HG03159 (cell line): Measurements from ENCODE around the gene ATP13A4.
"Not testable (repeated sequence)": the region's sequence is repeated elsewhere in the genome, so short reads cannot be mapped to it uniquely, and the experiment has no call there.

ENCODE experiments used
- ATAC-seq: cut with Tn5 transposase; IDR thresholded peaks from one replicate; pipeline ENCODE4 v1.9.1; 2021; ENCODE audit warnings: mild to moderate bottlenecking, moderate library complexity; ENCODE audit not compliant: unreplicated experiment

ATP13A4 gene

GRCh38 chr3:193563426-193563825 is 8.7 kb upstream of the ATP13A4 start:
- ATAC-seq, result no peak

- no peak for ATAC-seq
Observed at GRCh38 chr3:193560870-193561269, 6.2 kb upstream of the ATP13A4 start.

- no peak for ATAC-seq
Observed at GRCh38 chr3:193560091-193560490, 5.4 kb upstream of the ATP13A4 start.

GRCh38 chr3:193559100-193559499 is 4.4 kb upstream of the ATP13A4 start:
- no peak for ATAC-seq

- no peak for ATAC-seq
Observed at GRCh38 chr3:193556841-193557240, 2.1 kb upstream of the ATP13A4 start.

- no peak for ATAC-seq
Observed at GRCh38 chr3:193553586-193553985, 1.1 kb downstream of the ATP13A4 start.

DNA sequence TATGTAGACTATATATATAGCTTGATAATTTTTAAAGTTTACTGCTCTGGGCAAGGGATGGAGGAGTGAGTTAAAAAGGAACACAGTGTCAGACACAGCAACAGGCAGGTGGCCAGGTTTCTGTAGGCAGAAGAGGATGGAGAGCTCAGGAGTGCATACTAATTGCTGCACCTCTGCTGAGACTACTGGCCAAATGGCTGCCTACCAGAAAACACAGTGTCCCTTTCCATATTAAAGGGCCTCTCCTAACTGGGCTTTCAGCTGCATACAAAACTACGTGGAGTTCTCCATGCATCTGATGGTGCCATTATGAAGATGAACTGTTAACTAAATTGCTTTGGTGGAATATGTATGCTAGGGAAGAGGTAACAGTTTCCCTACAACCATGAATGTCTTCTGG is 1.8 kb downstream of the ATP13A4 start:
- no peak for ATAC-seq

DNA sequence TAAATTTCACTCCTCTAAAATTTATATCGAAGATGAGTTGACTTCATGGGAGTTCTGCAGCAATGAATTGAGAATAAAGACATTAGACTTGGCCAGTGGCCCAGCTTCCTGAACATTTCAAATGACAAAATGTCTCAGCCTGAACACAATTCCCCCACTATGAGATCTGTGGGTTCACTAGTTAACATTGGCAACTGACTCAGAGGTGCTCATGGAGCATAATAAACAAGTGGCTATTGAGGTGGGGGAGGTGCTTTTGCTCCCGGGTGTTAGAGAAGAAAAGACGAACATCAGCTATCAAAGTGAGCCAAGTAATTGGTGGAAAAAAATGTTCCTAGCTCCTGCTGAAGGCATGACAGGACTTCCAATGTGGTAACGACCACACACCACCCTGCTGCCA is 6.3 kb downstream of the ATP13A4 start:
- no peak for ATAC-seq

GRCh38 chr3:193546129-193546528 is 8.6 kb downstream of the ATP13A4 start:
- no peak for ATAC-seq

DNA sequence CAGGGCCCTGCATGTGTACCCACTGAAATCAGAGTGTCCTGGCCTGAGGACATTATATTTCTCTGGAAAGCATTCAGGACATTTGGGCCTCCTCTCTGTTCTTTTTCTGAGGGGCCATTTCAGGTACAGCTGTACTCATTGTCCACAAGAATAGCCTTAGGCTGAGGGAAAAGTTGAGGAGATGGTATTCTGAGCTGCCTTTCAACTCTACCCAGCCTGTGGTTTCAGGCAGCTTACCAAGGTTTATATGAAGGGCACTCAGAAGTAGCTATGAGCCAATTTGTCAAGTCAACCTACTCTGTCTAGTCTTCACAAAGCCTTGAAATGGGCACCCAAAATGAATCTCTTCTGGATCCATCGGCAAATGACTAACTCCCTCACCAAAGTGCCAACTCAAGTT is 9.4 kb downstream of the ATP13A4 start:
- no peak for ATAC-seq

GRCh38 chr3:193544289-193544688 is 10.4 kb downstream of the ATP13A4 start:
- no peak for ATAC-seq

DNA sequence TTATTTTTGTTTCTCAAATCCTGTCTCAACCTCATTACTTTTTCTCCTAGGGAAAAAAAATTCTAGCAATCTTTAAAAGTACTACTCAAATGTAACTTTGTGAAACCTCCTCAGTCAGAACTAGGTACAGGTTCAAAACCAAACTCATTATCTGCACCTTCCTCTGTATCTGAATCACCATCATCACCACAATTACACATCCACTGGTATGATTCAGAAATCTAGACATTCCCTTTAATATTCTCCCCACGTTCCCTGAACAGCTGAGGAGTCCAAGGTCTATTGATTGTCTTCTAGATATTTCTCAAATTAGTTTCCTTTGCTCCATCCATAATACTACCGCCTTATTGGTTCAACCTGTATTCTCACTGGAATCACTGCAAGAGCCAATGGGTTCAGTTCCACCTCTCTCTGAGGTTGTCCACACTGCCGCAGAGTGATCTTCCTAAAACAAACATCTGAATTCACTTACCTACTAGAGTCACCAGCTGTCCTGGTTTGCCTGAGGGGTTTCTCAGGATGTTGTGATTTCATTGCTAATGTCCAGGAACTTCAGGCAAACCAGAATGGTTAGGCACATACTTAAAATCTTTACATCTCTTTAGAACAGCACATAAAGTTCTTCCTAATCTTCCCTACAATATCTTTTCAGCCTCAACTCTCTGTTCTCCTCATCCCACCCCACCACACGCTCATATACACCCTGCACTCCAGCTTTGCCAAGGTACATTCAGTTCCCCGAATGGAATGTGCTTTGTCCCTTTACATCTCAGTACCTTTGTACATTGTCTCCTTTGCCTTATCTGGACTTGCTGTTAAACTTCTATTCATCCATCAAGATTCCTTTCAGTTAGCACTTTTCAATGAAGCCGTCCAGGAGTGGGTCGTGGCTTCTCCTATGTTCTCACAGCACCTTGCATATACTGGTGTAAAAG is 24.2 kb downstream of the ATP13A4 start:
- no peak for ATAC-seq

GRCh38 chr3:193526085-193526484 is 28.6 kb downstream of the ATP13A4 start:
- not testable (repeated sequence) for ATAC-seq

GRCh38 chr3:193522473-193522872 is 32.2 kb downstream of the ATP13A4 start:
- ATAC-seq, result no peak

DNA sequence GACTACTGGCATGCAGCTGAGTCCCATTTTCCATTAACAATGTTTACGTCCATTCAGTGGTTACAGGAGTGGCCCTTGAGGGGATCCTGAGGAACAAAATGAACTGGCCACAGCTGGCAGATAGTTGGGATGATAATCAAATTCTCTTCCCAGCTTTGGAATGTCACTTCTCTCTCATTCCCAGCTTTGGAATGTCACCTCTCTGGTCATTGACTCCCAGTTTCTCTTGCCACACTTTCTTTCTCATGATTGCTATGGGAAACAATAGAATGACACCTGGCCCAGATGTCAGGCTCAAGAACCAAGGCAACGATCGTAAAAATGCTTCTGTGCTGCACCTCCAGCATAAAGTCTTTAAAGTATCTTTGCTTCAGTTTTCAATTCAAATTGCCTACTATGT is 34.0 kb downstream of the ATP13A4 start:
- ATAC-seq, result no peak

GRCh38 chr3:193515966-193516365 is 38.7 kb downstream of the ATP13A4 start:
- ATAC-seq, result no peak

- no peak for ATAC-seq
Observed at GRCh38 chr3:193510154-193510553, 44.5 kb downstream of the ATP13A4 start.

GRCh38 chr3:193509103-193509965 is 45.4 kb downstream of the ATP13A4 start:
- no peak for ATAC-seq

- no peak for ATAC-seq
Observed at GRCh38 chr3:193508108-193508507, 46.6 kb downstream of the ATP13A4 start.

GRCh38 chr3:193507566-193507965 is 47.1 kb downstream of the ATP13A4 start:
- no peak for ATAC-seq

DNA sequence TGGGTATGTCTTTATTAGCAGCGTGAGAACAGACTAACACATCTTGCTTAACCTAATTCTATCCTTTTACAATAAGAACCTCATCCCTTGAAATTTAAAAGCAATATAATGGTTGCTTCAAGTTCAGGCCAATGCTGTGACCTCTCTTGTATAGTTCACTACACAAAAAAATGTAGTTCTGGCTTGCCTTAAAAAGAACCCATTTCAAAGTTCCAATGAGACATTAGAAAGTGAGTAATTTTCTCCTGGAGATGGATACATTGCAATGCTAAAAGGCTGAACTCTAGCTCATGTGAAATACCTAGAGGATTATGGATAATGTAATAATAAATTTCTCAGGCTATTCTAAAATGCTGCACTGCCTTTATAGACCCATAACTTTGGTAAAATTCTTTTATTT is 47.8 kb downstream of the ATP13A4 start:
- ATAC-seq, result no peak

- no peak for ATAC-seq
Observed at GRCh38 chr3:193502871-193503270, 51.8 kb downstream of the ATP13A4 start.
